ENCODE measurements around the gene TFDP2.

GRCh38 chr3:141994856-141995255, 154.5 kb downstream of the TFDP2 start:
- TF ChIP-seq, protein P1, sequence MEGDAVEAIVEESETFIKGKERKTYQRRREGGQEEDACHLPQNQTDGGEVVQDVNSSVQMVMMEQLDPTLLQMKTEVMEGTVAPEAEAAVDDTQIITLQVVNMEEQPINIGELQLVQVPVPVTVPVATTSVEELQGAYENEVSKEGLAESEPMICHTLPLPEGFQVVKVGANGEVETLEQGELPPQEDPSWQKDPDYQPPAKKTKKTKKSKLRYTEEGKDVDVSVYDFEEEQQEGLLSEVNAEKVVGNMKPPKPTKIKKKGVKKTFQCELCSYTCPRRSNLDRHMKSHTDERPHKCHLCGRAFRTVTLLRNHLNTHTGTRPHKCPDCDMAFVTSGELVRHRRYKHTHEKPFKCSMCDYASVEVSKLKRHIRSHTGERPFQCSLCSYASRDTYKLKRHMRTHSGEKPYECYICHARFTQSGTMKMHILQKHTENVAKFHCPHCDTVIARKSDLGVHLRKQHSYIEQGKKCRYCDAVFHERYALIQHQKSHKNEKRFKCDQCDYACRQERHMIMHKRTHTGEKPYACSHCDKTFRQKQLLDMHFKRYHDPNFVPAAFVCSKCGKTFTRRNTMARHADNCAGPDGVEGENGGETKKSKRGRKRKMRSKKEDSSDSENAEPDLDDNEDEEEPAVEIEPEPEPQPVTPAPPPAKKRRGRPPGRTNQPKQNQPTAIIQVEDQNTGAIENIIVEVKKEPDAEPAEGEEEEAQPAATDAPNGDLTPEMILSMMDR (IDR thresholded peaks at IDR 0.05; ENCODE audit: low read depth, low read length): no peak
- TF ChIP-seq EZH2phosphoT487 (IDR thresholded peaks at IDR 0.05; ENCODE audit: low read depth): no peak

All from OCI-LY3 (cell line).